HG03064 (cell line): Measurements from ENCODE around the gene PAEP.

ENCODE experiments used
- ATAC-seq: cut with Tn5 transposase; IDR thresholded peaks from one replicate; pipeline ENCODE4 v1.9.1; 2021; ENCODE audit warnings: low read depth; ENCODE audit not compliant: unreplicated experiment

The PAEP gene

GRCh38 chr9:135590486-135591079 is 29.0 kb downstream of the PAEP start:
- ATAC-seq, result no peak

GRCh38 chr9:135591506-135592330 is 30.2 kb downstream of the PAEP start:
- no peak for ATAC-seq

DNA sequence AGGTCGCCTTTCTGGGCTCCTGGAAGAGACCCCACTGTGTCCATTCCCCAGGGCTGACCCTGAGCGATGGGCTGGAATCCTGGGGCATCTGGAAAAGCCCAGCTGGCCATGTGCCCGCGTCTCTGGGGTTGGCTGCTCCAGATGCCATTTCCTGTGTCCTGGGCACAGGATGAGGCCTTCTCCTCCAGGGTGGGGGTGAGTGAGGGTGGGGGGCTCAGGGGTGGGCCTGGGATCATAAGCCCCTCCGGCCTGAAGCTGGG is 30.7 kb downstream of the PAEP start:
- no peak for ATAC-seq

DNA sequence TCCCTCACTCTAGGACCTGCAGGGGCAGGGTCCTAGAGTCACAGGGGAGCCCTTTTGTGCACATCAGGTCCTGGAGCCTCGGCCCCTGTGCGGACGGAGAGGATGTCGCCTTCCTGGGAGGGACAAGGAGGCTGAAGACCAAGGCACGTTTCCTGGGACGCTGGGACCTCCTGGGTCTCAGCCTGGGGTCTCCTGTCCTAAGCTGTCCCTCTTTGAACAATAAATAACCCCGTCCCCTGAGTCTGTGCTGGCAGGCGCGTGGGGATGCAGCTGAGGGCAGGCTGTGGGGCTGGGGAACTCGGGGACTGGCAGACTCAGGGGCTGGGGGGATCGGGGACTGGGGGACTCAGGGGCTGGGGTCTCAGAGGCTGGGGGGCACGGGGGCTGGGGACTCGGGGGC is 31.1 kb downstream of the PAEP start:
- ATAC-seq, result no peak

DNA sequence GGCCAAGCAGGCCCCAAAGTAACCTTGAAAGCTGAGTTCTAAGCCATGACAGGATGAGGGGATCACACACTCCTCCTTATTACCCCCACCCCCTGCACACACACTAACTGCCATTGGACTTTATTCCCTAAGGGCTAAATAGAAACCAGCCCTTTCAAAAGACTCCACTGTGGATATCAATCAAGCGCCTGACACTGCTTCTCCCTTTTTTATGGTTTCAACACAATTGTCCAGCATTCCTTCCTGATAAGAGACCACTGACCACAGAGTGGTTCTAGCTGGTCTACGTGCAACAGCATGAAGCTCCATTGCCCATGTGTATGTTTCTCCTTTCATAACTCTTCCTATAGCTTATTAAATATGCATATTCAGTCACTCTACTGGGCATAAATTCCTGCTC is 34.7 kb downstream of the PAEP start:
- ATAC-seq, result no peak

DNA sequence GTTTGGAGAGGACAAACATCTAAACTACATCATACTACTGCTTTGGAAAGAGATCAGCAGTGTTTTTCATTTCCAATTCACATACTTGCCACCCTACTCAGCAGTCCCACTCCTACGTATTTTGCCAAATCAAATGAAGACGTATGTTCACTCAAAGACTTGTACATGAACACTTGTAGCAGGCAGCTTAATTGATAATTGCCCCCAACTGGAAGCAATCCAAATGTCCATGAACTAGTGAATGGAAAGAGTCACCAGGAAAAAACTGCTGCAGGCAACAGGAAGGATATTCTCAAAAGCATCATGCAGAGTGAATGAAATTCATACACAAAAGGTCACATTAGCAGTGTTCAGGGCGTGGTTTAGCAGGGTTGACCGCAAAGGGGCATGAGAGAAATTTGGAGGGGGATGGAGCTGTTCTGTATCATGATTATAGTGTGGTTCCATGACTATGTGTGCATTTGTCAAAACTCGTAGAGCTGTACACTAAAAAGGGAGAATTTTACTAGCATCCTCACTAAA is 38.8 kb downstream of the PAEP start:
- ATAC-seq, result no peak

GRCh38 chr9:135601988-135602387 is 40.4 kb downstream of the PAEP start:
- no peak for ATAC-seq

GRCh38 chr9:135602789-135603481 is 41.4 kb downstream of the PAEP start:
- ATAC-seq, result no peak

DNA sequence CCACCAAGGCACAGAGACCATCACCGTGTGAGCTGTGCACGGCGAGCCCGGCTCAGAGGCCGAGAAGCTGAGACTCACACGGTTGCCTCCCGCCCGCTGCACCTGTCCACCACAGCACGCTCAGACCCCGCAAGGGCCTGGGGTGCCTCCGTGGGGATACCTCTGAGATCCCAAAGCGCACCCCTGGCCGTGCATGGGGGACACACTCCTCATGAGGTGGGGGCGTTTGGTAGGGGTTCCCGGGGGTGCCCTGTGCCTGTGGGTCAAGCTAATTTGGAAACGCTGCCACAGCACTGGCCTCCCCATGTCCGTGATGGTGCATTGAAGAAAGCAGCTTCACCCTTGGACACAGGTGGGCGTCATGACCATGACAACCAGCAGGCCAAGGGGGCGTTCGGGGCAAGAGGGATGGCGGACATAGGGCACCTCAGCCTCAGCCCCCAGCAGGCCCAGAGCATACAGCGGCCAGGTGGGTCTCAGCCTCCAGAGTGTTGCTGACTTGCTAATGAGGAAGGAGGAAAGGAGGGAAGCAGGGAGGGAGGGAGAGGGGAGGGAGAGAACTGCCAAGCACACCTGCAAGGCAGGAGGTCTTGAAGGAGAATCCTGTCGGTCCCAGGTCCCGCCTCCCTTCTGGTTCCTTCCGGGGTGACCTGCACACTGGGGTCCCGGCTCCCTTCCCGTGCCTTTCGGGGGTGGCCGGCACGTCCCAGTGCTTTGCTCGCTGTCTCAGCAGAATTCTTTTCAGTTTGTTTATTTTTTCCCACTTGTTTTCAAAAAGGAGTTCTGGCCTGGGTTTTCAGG is 43.1 kb downstream of the PAEP start:
- no peak for ATAC-seq

DNA sequence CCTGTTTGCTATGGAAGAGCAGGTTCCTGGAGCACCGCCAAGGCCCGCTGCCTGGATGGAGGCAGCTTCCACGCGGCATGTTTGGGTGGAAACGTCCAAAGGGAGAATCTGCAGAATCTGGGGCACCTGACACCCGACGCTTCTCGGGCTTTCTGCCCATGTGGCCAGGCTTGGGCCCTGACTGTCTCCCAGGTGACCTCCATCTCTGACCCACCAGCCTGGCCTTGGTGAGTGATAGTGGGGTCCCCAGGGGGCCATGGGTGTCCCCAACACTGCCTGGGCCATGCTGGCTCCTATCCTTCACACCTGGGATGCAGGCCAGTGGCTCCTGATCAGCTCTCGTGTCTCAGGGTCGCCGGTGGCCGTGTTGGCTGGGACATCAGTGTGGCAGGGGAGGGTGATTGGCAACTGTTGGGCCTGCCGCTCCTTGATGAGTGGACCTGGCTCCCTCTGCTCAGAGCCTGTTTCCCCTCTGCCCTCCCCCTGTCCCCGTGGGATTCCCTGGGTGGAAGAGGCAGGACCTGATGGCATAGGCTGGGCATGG is 43.8 kb downstream of the PAEP start:
- ATAC-seq, result no peak

- no peak for ATAC-seq
These were observed 45.3 kb downstream of the PAEP start for GRCh38 chr9:135606885-135607259.

- ATAC-seq, result no peak
These were observed 46.1 kb downstream of the PAEP start for GRCh38 chr9:135607401-135608293.

DNA sequence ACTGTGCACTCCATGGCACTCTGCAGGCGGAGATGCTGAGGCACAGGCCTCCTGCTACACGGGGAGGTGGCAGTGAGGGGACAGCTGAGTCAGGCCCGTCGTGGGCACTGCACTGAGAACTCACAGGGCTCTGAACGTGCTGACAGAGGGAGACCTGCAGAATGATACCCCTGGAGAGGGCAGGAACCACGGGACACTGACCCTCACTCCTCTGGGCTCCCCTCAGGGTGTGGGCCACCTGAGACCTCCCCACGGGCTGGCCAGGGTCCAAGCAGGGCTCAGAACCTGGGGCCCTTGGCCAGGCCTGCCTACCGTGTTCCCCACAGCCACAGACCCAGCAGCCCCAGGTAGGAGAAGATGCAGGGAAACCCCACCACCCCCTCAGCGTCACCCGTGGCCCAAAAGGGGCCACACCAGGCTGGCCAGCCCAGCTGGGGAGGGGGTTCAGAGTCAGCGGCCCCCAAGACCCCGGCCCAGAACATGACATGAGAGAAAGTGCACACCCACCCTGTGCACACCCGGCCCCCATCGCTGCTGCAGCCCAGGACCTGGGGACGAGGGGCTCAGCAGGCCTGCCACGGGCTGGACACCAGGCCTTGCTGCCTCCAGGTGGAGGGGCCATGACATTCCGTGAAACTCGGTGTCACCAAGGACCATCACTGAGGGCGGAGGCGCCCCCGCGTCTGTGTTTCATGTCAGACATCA is 46.9 kb downstream of the PAEP start:
- no peak for ATAC-seq

GRCh38 chr9:135608999-135609317 is 47.4 kb downstream of the PAEP start:
- ATAC-seq, result no peak

- ATAC-seq, result no peak
These were observed 47.9 kb downstream of the PAEP start for GRCh38 chr9:135609366-135609955.

GRCh38 chr9:135610290-135611141 is 49.0 kb downstream of the PAEP start:
- ATAC-seq, result no peak

GRCh38 chr9:135611142-135611874 is 49.8 kb downstream of the PAEP start:
- no peak for ATAC-seq
